ENCODE measurements around the gene TEX47. TPM values are rescaled to one million over a fixed set of nuclear protein-coding genes. Genes with fewer than 3 reads are reported as not detected.

The TEX47 gene
- total and polyA plus RNA-seq, 11 donors = not detected

GRCh38 chr7:88760136-88760515, 35.4 kb downstream of the TEX47 start:
- no peak for DNase-seq
- H3K4me1 ChIP-seq = peaks cover 0 to 17% (median 7%) of the 10 kb centered on the region in 12 donors
- no peaks in the 10 kb centered on the region for H3K9me3 ChIP-seq
- peaks cover 16 to 69% (median 44%) of the 10 kb centered on the region in 9 donors for H3K27me3 ChIP-seq
- intact Hi-C loops (cut with DNase I) = no loop called here
- H3K36me3 ChIP-seq = no peaks in the 10 kb centered on the region
- no peak for ATAC-seq
- H3K4me3 ChIP-seq = peak overlapping the region in 1 of 12 donors; percentile 43
- TF ChIP-seq POLR2A (IDR thresholded peaks at IDR 0.05) = no peak
- TF ChIP-seq, protein P1, sequence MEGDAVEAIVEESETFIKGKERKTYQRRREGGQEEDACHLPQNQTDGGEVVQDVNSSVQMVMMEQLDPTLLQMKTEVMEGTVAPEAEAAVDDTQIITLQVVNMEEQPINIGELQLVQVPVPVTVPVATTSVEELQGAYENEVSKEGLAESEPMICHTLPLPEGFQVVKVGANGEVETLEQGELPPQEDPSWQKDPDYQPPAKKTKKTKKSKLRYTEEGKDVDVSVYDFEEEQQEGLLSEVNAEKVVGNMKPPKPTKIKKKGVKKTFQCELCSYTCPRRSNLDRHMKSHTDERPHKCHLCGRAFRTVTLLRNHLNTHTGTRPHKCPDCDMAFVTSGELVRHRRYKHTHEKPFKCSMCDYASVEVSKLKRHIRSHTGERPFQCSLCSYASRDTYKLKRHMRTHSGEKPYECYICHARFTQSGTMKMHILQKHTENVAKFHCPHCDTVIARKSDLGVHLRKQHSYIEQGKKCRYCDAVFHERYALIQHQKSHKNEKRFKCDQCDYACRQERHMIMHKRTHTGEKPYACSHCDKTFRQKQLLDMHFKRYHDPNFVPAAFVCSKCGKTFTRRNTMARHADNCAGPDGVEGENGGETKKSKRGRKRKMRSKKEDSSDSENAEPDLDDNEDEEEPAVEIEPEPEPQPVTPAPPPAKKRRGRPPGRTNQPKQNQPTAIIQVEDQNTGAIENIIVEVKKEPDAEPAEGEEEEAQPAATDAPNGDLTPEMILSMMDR (IDR thresholded peaks at IDR 0.05) = no peak
- H3K27ac ChIP-seq = no peak overlapping the region
- WGBS, 4 donors = 22 to 36% (median 26%) methylated on average over 6 of the region's 6 CpGs

- intact Hi-C loops (cut with DNase I) = no loop called here
- Histone ChIP-seq H3K4me3 (peak within 1 kb of the TSS; percentile 12 to 51 (median 42)), H3K27ac (no peak within 1 kb of the TSS), H3K4me1 (peaks cover 0 to 17% (median 7%) of the 10 kb centered on the region in 12 donors), H3K27me3 (peaks cover 16 to 72% (median 44%) of the 10 kb centered on the region in 9 donors), H3K36me3 (no peaks in the 10 kb centered on the region), H3K9me3 (no peaks in the 10 kb centered on the region)
- DNase-seq (peak in 3 of 5 donors; percentile 16 to 60 (median 23)), ATAC-seq (peak in 2 of 4 donors; percentile 62 to 66)
- no peak for TF ChIP-seq POLR2A (IDR thresholded peaks at IDR 0.05)
- TF ChIP-seq, protein P1 (IDR thresholded peaks at IDR 0.05) = no peak
- WGBS, 4 donors = 2 to 5% (median 4%) methylated on average over 40 to 74 of the region's 74 CpGs
These were observed 36.1 kb downstream of the TEX47 start, which contains the start of gene ZNF804B for GRCh38 chr7:88759230-88760135. TSS of gene ZNF804B (plus strand) at chr7:88759700. CDS start at chr7:88759977, 277 bp downstream.

- 4 to 6% (median 5%) methylated on average over 29 to 33 of the region's 33 CpGs for whole genome bisulfite sequencing, 4 donors
- Histone ChIP-seq H3K4me3 (peak overlapping the region; percentile 12 to 51 (median 42)), H3K27me3 (peaks cover 16 to 71% (median 44%) of the 10 kb centered on the region in 9 donors), H3K4me1 (peaks cover 0 to 17% (median 7%) of the 10 kb centered on the region in 12 donors), H3K27ac (no peak overlapping the region), H3K9me3 (no peaks in the 10 kb centered on the region), H3K36me3 (no peaks in the 10 kb centered on the region)
- intact Hi-C loops (cut with DNase I) = no loop called here
- no peak for TF ChIP-seq POLR2A (IDR thresholded peaks at IDR 0.05)
- TF ChIP-seq, protein P1 (IDR thresholded peaks at IDR 0.05) = no peak
- ATAC-seq (peak in 3 of 4 donors; percentile 48 to 79 (median 66)), DNase-seq (peak; percentile 6 to 54 (median 28))
These were observed 36.9 kb downstream of the TEX47 start for GRCh38 chr7:88758381-88759229.
